DMS153 treated with DMSO at 0.1 percent for 48 hours (cell line): Measurements from ENCODE around the gene PHACTR3.
A peak's percentile ranks its signal among the peaks of the same experiment; 100 is the strongest.

Experiments used
- DNase-seq: peaks from one replicate; lab custom pipeline; 2025; ENCODE audit not compliant: unreplicated experiment; lab: John Stamatoyannopoulos, UW

PHACTR3 gene

DNA sequence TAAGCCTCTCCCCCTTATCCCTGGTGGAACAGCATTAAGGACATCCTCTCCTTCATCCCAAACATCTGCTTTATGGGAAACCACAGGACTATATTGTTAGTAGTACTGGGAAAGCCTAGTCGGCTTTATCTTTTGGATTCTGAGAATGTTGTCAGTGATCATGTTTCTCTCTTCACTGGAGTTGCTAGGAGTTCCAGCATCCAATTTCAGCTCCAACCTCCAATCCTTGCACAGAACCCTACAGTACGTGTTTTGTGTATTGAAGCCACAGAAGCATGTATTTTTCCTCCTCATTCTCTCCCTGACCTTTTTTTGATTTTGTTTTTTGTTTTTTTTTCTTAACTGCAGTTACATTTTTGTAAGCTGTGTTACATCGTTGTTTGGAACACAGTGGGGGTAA is 84.0 kb downstream of the PHACTR3 start:
- no peak for DNase-seq

DNA sequence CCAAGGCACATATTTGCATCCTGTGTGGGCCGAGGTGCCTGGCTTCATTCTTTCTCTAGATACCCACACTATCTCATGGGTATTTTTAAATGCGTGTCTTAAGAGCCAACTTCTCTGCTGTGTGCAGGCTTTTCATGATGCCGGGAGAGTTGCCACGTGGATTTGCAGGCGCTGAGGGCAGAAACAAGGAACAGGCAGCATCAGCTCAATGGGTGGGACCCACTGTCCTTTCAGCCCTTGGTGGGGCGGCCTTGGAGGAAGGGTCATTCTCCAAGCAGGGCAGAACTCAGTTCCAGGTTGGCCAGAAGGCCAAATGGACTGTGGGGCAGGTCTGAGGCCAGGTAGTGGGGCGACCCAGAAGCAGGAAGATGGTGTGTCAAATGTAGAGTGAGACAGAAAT is 84.7 kb downstream of the PHACTR3 start:
- DNase-seq: no peak

DNA sequence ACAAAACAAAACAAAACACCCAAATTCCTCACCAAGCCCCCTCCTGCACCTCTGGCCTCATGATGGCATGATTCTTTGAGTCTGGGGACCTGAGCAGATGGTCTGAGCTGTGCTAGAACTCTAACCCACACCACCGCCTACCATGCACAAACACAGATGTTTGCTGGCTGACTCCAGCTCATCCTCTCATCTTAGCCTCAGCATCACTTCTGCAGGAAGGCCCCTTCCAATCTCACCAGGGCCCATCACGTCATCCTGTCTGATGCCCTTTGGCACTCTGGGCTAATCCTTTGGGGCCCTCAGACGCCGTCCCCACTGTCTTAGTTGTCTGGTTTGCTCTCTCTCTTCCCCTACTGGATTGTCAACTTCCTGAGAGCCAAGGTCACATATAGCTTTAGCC is 85.8 kb downstream of the PHACTR3 start:
- DNase-seq: no peak

DNA sequence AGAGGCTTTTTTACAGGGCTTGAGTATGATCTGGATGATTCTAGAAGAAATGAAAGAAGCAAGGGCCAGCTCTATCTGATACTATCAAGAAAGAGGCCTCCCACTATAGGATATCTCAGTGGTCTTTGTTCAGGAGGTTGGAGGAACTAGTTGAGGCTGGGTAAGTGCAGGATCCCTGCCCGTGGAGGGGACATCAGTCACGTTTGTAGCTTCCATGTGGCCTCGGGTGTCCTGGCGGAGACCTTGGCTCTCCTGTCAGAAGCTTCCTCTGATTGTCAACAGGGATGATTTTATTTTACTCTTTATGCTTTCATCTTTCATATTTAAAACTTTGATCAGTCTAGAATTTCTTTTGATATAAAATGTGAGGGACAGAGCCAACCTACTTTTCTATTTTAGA is 86.6 kb downstream of the PHACTR3 start:
- DNase-seq: no peak

DNA sequence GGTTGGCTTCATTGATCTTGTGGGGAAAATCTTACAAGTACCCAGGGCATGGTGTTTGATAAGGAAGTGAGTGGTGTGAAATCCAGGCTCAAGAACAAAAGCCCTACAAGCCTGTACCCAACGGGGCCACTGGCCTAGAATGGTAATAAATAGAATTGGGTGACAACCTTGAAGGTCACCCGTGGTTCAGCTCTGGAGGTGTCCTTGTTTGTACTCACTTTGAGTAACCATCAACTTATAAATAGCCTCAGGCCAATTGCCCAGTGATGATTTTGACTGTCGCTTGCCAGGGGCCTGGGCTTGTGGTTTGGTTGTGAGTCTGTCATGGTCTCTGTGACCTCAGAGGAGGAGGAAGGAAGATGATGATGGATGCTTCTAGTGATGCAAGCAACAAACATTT is 87.8 kb downstream of the PHACTR3 start:
- no peak for DNase-seq

DNA sequence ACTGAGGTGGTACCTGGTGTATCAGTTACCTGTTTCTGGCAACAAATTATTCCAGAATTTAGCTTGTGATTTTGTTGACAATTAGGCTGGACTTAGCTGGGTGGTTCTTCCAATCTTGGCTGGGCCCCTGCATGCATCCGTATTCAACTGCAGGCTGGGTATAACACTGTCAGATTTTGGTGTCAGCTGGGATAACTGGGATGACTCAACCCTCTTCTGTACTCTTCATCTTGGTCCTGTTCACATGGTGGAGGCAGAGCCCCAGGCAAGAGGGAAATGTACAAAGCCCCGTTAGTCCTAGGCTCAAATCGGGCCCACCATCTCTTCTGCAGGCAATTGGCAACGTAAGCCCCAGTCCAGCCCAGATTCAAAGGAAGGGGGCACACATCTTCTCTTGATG is 89.2 kb downstream of the PHACTR3 start:
- DNase-seq: no peak

DNA sequence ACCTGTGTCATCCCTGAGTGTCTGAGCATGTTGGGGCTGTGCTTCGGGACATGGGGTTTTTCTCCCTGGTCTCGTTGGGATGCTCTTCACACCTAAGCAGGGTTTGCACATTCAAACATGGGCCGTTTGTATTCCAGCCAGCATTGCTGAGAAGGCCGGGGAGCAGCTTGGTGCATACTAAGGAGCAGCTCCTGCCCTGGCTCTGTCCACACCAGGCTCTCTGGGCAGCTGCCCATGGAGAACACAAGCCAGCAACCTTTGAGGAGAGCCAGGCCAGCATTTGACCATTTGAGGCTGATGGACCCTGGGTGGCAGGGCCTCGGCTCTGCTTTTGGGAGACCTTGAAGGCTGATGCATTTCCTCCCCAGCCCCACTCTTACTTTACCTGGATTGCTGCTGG is 92.1 kb downstream of the PHACTR3 start:
- DNase-seq: no peak

DNA sequence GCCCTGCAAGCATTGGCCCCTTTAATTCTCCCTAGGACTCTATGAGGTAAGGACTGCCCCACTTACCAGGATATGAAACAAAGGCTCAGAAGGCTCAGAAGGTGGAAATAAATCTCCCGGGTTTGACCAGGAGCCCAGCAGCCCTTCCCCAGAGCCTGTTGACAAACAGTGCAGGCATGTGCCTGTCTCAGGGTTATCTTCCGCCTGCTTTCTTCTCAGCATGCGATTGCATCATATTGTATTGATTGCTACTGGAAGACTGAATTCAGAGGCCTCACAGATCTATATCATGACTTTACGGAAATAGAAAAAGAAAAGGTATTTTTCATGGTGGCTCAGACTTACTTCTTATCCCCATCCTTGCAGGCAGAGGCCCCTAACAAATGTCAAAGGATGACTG is 92.7 kb downstream of the PHACTR3 start:
- DNase-seq: no peak

DNA sequence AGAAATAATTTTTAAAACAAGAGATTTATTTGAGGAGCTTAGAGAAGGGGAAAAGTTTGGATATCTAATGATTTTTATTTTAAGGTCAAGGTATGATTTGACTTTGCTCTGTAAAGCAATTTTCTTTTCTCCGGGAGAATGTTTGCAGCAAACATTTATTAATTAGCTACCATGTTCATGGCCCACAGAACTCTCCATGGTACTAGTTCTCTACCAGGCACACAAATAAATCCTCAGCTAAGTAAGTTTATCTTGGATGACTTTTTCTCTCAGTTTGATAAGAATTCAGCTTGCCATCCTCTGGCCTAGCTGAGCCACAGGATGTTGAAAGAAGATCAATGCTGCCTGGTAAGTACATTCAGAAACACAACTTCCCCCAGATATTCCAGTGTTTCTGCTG is 94.3 kb downstream of the PHACTR3 start:
- no peak for DNase-seq

DNA sequence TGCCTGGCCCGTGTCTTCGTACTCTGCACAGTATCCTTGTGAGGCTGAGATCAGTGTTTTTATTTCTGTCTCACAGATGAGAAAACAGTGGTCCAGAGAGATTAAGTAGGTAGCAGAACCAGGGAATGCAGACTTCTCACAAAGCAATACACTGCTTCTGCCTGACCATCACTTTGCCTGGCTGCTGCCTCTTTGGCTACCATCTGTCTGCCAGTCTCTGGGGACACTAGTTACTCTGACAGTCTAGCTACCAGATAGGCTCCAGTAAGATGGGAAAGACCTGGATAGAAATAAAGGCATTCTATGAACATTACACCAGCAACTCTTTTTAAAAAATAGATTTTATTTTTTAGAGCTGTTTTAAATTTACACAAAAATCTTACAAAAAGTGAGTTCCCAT is 96.9 kb downstream of the PHACTR3 start:
- no peak for DNase-seq

DNA sequence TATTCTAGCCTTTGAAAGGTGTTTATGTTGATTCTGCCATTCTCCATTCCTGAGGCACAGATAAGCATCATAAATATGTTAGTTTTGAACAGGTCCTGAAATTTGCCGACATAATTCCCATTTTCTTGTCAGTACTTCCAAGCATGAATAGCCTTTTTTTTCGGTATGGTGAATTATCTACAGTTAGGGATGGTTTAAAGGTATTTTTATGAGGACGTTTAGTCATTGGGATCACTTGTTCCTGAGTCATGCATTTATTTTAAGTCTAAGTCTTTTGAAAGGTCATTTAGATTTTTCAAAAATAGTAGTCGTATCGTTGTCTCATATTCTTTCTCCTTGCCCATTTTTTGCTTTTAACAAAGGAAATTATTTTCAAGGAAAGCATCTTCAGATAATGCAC is 98.7 kb downstream of the PHACTR3 start:
- DNase-seq: no peak

DNA sequence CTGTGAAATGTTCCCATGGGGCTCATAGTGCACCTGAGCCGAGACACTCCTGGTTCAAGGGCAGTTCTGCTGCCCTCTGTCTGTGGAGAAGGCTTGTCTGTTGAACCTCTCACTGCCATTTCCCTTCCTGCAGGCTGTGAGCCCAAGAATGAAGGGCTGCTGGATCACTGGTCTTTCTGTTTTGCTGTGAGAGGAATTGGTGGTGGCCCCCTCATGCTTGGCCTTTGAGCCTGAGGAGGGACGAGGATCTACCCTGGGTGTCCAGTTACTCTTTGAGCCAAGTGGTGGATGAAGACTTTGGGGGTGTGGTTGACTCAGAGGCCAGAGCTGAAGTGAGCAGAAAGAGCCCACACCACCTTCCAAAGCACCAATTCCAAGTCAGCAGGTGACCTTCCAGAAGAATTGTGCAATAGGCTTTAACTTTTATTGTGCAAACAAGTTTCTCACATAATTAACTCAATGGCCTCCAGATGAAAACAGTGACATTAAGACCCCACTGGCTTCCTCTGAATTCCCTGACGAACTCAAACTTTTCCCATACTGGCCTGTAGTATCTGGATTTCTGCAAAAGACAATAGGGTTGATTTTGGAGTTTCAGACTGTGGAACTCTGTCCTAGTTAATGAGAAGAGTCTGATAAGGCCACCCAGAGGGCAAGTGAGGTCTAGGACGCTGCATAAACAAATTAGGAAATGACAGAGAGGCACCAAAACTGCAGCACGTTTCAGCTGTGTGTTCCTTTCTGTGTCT is 101.5 kb downstream of the PHACTR3 start:
- DNase-seq: no peak

DNA sequence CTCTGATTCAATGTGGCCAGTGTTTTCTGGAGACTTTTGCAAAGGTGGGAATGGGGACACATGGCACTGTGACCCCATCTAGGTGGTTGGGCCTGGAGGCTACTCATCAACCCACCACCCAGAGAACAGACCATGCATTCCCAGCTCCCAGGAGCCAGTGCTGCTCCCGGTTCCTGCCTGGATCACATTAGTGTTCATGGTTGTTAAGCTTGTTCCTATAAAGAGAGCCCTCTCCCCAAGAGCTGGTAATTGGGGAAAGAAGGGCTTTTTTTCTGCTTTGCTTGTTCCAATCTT is 102.0 kb downstream of the PHACTR3 start:
- DNase-seq: no peak

DNA sequence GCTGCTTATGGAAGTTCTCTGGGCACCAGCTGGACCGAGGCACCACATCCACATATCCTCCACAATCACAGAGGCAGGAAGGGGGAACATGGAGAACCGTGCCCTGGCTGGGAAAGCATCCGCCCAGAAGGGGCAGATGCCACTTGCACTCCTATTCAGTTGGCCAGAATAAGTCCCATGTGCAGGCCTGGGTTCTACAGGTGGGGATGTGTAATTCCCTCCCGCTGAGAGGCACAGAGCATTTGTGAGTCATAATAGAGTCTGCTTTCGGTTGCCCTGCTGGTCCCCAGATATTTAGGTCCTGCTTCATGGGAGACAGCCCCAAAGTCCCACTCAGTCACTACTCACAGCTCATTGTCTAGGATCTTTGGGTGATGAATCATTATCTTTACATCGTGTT is 104.0 kb downstream of the PHACTR3 start:
- no peak for DNase-seq

DNA sequence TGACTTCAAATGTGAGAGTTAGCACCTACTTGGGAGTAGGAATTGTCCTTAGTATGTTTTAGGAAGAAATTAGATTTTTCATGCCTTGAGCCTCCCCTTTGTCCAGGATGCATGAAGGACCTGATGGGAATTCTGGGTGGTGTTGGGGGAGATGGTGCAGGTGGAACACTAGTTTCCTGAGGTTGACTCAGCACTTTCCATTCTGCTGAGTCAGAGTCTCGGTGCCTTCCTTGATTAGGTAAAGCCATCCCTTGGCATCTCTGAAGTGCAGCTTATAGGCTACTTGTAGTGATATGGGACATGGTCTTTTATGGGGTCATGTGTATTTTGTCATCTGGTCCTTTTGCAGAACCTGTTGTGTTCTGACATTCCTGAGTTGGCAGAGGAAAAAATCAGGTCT is 105.3 kb downstream of the PHACTR3 start:
- DNase-seq: no peak

DNA sequence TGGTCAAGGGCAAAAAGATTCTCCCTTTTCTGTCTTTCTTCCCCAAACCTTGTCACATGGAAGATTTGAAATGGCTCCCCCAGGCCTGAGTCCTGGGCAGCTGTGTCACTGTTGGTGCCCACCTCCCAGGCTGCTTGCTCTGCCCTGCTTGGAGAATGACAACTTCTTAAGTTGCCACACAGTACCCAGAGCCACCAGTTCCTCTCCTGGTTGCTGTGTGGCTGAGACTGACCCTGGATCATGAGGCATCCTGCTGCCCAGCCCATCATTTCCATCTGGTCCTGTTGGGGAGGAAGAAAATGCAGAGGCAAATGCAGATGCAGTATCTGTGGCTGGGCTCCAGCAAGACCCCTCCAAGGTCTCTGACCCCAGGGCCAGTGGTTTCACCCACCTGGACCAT is 113.7 kb downstream of the PHACTR3 start:
- DNase-seq: no peak

DNA sequence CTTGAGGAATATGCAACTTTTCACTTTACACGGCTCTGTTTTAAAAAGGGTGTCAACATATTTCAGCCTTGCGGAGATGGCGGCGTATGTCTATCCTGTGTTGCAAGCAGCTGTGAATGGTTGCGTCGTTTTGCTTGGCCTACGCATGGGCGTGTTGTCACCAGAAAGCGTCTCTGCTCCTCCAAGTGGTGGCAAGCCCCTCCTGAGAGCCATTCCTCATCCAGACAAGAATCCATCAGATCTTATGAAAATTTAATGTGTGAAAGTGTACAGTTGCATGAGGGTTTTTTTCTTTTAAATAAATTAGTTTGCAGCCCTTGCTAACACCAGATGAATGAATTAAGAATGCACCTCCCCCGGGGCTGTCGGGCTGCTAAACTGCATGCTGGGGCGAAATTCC is 114.4 kb downstream of the PHACTR3 start:
- no peak for DNase-seq

DNA sequence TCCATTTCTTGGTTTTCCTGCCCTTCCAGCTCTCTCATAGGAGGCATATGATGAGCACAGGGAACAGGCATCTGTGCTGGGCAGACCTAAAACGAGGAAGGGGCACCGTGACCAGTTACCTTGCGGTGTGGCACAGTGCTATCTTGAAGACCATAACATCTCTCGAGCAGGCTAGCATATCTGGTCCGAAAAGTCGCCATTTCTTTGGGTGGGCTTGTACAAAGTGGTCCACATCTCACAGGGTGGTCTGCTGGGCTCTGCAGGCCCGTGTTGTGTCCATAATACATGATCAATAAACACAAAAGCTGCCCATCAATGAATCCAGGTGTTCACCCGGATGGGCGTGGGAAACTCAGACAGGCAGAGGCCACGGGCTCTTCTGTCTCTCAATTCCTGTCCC is 115.7 kb downstream of the PHACTR3 start:
- DNase-seq: no peak

DNA sequence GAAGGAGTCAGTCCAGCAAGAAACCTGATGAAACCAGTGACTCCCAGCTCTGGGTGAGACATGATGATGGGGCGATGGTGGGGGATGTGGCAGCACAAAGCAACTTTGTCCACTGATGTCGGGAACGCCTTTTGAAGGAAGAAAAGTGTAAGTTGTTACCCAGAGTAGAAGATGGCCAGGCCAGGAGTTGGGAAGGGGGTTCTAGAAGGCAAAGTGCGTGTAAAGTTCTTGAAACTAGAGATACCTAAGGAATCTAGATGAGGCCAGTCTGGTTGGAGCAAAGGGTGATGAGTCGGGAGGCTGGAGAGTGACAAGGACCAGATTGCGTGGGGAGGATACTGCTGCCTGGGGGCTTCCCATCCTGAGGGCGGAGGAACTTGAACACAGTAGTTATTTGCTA is 117.0 kb downstream of the PHACTR3 start:
- no peak for DNase-seq

DNA sequence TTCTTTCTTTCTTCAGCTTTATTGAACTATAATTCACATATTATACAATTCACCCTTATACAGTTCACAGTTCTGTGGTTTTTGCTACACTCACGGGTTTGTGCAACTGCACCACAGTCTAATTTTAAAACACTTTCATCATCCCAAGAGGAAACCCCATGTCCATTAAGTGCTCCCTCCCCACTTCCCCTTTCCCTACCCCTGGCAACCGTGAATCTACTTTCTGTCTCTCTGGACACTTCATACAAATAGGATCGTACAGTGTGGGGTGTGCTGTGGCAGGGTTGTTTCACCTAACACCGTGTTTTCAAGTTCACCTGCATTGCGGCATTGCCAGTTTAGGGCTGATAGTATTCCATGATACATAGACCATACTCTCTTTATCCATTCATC is 118.8 kb downstream of the PHACTR3 start:
- DNase-seq: no peak

DNA sequence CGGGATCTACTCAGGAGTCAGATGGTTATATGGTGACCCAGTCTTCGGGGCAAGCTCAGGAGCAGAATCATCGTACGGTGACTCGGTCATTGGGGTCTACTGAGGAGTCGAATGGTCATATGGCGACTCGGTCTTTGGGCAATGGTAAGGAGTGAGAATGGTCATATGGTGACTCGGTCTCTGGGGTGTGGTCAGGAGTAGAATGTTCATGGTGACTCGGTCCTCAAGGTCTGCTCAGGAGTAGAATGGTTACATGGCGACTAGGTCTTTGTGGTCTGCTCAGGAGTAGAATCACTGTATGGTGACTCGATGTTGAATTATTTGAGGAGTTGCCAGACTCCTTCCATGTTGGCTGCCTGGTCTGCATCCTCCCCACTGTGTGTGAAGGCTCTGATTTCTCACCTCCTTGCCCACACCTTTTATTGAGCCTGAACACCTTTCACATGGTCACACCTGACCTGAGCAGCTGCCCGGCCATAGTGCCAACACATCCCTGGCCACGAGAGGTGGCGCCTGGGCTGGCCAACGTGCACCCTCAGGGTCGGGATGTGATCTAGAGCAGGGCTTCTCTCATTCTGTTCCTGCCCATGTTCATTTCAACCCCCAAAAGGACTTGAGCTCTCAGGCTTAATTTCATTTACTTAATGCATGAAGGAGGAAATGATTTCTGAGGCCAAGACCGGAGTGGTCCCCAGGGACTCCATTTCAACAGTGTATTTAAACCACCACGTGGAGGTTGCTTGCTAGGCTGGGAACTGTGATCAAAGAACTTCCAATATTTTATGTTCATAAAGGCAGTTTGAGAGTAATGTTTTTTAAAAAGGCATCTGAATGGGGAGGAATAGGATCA is 119.5 kb downstream of the PHACTR3 start:
- DNase-seq: peak; percentile 31

DNA sequence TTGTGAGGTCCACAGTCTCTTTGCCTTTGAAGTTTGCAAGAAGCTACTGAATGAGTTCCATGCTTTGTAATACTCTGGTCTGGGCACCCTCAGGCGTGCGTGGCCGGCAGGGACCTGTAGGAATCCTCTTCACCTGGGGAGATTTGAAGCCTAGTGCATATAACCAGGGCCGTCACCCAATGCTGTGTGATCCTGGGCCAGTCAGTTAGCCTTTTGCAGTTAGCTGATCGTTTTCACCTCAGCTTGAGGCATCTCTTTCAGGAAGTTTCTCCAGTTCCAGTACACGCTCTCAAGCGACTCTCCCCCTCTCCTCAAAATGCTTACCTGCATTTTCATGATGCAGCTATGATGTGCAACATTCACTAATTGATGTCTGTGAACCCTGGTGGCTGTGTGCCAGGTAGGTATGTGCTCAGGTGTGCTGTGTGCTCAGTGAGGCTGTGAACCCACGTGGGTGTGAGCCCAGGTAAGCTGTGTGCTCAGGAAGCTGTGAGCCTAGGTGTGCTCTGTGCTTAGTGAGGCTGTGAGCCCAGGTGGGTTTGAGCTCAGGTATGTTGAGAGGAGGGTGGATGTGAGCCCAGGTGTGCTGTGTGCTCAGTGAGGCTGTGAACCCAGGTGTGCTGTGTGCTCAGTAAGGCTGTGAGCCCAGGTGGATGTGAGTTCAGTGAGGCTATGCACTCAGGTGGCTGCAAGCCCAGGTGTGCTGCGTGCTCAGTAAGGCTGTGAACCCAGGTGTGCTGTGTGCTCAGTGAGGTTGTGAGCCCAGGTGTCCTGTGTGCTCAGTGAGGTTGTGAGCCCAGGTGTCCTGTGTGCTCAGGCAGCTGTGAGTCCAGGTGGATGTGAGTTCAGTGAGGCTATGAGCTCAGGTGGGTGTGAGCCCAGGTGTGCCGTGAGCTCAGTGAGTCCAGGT is 120.4 kb downstream of the PHACTR3 start:
- no peak for DNase-seq
